ENCODE measurements around the gene SMARCC1.
"Not testable (repeated sequence)": the region's sequence is repeated elsewhere in the genome, so short reads cannot be mapped to it uniquely, and the experiment has no call there.

The SMARCC1 gene
- total RNA-seq = 156 to 251 (median 209) reads per million in 9 experiments

DNA sequence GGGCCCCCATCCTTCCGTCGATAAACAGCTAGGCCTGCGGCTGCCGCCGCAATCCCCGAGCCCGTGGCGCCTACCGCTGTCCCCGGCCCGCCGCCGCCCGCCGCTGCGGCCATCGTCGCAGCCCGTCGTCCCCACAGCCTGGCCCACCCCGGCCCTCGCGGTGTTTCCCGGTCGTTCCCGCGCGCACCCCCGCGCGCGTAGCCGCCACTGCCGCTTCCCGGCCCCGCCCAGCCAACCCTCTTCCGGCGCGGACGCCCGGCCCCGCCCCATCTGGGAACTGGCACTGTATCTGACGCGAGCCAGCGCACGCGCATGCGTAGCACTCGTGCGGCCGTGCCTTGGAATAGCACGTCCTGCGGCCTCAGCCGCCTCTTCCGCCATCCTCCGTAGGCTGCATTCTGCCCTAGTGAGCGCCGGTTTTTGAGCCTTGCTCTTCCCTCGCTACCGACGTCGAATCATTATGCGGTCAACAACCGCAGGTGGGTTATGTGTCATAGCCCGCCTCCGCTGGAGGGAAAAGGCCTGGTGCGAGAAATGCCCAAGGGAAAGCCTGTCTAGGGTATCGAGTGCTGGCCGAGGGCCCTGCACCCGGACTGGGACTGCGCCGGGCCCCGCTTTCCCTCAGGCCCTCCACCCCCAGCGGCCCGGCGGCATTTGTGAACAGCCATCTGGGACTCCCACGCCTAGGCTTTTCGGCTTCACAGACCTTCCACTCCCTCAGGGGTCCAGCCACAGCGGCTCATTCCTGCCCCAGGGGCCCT lies at the start of gene SMARCC1:
Gene SMARCC1, minus strand, starts transcription at position 209 of the 761 bp plus-strand sequence. Its CDS starts 96 bp downstream, at position 113.
- peak; percentile 94 to 96 (median 95) for DNase-seq
- Mint-ChIP-seq H3K27ac (peak within 1 kb of the TSS; percentile 98 to 99), H3K27me3 (no peaks in the 10 kb centered on the region), H3K9me3 (no peaks in the 10 kb centered on the region), H3K36me3 (ENCODE audit: insufficient read depth) (peaks cover 22% of the 10 kb centered on the region), H3K4me1 (ENCODE audit: low read depth in 2 of 2) (peaks cover 18 to 25% of the 10 kb centered on the region in 2 donors), H3K4me3 (peak within 1 kb of the TSS; percentile 97 to 98)
- ATAC-seq (replicated peaks) = peak; percentile 87

DNA sequence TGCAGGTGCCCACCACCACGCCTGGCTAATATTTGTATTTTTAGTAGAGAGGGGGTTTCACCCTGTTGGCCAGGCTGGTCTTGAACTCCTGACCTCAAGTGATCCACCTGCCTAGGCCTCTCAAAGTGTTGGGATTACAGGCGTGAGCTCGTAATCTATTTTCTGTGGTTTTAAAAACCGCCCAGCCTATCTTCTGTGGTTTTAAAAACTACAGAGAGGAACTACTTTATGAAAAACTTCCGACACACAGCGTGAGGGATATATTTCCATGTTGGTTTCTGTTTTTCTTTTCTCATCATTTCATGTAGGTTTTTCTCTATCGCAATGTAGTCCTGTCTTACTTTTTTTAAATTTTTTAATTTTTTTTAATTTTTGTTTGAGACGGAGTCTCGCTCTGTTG lies 47.8 kb upstream of the SMARCC1 start:
- H3K4me3 Mint-ChIP-seq; H3K9me3 Mint-ChIP-seq; ATAC-seq (replicated peaks); H3K27me3 Mint-ChIP-seq; DNase-seq: not testable (repeated sequence)
- H3K4me1 Mint-ChIP-seq (ENCODE audit: low read depth in 2 of 2) = peaks cover 11 to 26% of the 10 kb centered on the region in 2 donors
- peak overlapping the region in 1 of 2 donors; percentile 44 for H3K27ac Mint-ChIP-seq
- H3K36me3 Mint-ChIP-seq (ENCODE audit: insufficient read depth) = peaks cover 74% of the 10 kb centered on the region

DNA sequence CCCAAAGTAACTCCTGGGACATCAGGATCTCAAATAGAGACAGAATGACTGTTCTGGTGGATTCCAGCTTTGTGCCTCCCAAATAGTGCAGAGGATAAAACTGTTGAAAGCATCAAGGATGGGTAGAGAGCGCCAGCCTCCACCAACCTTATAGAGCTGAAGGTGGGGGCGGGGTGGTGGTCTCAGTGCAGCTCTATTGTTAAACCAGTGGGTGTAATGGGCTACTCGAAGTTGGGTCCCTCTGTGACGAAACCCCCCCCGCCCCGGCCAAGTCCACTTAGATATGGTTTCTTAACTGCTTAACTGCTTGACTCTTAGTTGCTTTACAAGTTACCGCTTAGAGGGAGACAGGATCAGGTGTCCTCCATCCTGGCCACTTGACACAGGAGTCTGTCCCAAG lies 43.9 kb upstream of the SMARCC1 start:
- no peaks in the 10 kb centered on the region for H3K9me3 Mint-ChIP-seq
- ATAC-seq (replicated peaks) (no peak), DNase-seq (no peak)
- peaks cover 11 to 30% of the 10 kb centered on the region in 2 donors for H3K4me1 Mint-ChIP-seq (ENCODE audit: low read depth in 2 of 2)
- H3K27ac Mint-ChIP-seq = peak overlapping the region; percentile 60 to 88
- H3K4me3 Mint-ChIP-seq = peak overlapping the region; percentile 84 to 86
- H3K27me3 Mint-ChIP-seq = no peaks in the 10 kb centered on the region
- H3K36me3 Mint-ChIP-seq (ENCODE audit: insufficient read depth) = peaks cover 41% of the 10 kb centered on the region

DNA sequence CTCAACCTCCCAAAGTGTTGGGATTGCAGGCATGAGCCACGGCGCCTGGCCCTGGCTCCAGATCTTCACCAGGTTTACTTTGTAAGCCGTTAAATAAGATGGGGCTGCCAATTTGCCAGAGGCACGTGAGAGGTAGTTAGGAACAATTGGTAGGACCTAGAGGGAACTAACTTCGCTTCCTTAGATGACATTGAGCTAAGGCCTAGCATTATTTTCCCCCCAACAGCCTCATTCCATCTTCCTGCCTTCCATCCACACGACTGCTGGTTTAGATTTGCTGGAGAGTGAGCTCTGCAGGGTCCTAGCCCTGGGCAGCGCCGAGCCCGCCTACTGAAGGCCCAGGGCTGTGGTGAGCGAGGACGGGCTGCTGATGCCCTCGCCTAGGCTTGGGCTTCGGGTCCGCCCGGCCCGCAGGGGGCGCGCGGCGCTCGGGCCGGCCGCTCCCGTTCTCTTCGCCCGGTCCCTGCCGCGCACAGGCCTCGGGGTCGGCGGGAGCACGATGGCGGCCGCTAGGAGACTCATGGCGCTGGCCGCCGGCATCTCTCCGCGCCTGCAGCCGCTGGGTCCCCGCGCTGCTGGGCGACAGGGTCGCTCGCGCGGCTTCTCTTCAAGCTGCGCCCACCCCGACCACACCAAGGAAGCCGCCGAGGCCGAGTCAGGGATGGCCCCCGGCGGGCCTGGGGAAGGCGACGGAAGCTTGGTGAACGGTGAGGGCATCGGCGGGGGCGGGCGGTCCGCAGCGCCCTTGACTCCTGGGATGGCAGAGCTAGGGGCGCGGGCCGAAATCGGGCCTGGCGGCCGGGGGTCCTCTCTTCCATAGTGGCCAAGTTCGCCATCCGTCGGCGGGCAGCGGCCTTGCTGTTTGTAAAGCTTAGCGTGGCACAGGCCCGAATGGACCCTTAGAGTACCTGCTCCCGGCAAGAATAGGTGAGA lies 43.1 kb upstream of the SMARCC1 start:
- peaks cover 36% of the 10 kb centered on the region for H3K36me3 Mint-ChIP-seq (ENCODE audit: insufficient read depth)

DNA sequence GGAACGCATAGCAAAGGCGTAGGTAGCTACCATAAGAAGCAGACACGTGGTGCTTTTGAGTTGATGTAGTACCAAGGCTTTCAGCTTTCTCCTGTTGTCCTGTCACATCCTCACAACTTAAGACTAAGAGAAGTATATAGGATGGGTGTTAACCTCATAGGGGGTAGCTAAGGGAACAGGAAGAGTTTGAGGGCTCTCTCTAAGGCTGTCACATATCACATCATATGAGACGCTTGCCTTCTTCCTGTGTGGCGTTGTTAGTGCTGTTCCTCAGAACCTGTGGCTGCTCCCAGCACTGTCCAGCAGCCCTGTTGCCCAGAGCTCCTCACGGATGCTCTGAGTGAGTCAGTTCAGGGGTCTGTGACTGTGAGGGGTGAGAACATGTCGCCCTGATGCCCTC lies 35.9 kb upstream of the SMARCC1 start:
- no peak for DNase-seq
- Mint-ChIP-seq H3K4me1 (ENCODE audit: low read depth in 2 of 2) (peaks cover 0 to 3% of the 10 kb centered on the region in 2 donors), H3K4me3 (no peak overlapping the region), H3K27ac (peak overlapping the region in 1 of 2 donors; percentile 62), H3K9me3 (no peaks in the 10 kb centered on the region), H3K36me3 (ENCODE audit: insufficient read depth) (peaks cover 35% of the 10 kb centered on the region), H3K27me3 (no peaks in the 10 kb centered on the region)
- no peak for ATAC-seq (replicated peaks)

More for the DNA sequence above, 43.1 kb upstream of the SMARCC1 start:
- H3K9me3 Mint-ChIP-seq = no peaks in the 10 kb centered on the region
- no peaks in the 10 kb centered on the region for H3K27me3 Mint-ChIP-seq
- H3K27ac Mint-ChIP-seq = peak overlapping the region; percentile 60 to 88
- H3K4me1 Mint-ChIP-seq (ENCODE audit: low read depth in 2 of 2) = peaks cover 11 to 30% of the 10 kb centered on the region in 2 donors
- H3K4me3 Mint-ChIP-seq = peak overlapping the region; percentile 84 to 86
- DNase-seq = peak; percentile 66 to 75 (median 71)
- ATAC-seq (replicated peaks) = peak; percentile 99

DNA sequence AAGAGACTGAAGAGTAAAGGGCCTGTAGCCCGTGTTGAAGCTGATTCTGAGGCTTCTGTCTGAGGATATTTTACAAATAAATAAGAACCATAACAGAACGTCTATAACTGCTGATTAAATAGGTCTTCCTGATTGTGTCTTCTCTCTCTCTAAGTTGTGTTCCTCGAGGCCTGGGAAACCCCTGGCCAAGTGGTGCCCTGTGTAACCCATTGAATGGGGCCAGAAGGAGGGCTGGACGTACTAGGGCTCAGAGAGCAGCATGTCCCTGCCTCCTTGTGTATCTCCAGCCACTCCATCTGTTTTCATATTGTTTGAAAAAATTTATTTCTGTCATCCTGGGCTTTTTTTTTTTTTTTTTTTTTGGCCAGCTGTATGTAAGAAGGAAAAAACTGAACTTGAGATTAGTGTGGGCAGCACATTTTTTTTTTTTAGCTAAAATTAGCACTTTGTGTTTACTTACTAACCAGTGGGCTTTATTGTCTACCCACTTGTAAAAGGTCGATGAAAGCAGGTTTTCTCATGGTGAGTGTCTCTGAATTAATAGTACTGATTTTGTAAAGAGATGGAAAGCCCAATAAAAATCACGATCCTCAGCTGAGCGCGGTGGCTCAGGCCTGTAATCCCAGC lies 32.0 kb upstream of the SMARCC1 start:
- DNase-seq (no peak), ATAC-seq (replicated peaks) (no peak)
- Mint-ChIP-seq H3K27ac (no peak overlapping the region), H3K4me3 (no peak overlapping the region), H3K9me3 (no peaks in the 10 kb centered on the region), H3K36me3 (ENCODE audit: insufficient read depth) (peaks cover 66% of the 10 kb centered on the region), H3K27me3 (no peaks in the 10 kb centered on the region), H3K4me1 (ENCODE audit: low read depth in 2 of 2) (peaks cover 3 to 10% of the 10 kb centered on the region in 2 donors)

DNA sequence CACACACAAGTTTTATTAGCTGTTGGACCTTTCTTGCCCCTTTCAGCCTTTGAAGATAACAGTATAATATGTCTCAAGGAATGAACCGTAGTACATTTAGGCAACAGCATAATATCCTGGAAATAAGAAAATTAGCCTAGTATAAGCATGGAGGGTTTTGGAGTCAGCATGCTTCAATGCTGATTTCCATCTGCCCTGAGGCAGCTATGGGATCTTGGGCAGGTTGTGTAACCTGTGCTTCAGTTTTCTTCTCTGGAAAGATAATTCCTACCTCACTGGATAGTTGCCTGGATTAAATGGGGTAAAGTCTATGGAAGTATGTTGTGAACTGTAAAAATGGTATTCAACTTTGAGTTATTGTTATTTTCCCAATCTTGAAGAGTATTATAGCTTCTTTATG lies 22.9 kb upstream of the SMARCC1 start:
- no peaks in the 10 kb centered on the region for H3K27me3 Mint-ChIP-seq
- H3K4me3 Mint-ChIP-seq = peak overlapping the region in 1 of 2 donors; percentile 92
- H3K27ac Mint-ChIP-seq = peak overlapping the region in 1 of 2 donors; percentile 92

DNA sequence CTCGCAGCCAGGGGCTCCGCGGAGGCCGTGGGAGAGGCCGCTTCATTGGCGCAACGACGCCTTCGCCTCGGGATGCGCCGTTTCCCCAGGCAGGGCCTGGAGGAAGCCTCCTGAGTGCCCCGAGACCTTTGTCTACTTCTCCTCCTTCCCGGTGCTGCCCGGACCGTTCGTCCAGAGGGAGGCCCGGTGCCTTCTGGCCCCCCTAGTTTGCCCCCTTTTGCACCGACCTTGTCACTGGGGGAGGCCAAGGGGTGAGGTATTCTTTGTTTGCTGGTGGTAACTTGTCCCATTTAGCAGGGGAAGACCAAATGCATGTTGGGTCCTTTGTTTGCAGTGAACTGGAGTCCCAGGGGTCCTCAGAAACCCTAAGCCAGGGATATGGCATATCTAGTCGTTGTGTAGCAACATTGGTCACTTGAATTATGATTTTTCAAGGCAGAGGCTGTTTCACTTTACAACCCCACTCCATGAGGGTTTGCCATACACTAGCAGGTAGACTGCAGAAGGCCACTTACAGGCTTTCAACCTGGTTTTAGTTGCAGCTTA lies 21.9 kb upstream of the SMARCC1 start:
- no peak for ATAC-seq (replicated peaks)
- Mint-ChIP-seq H3K27ac (peak overlapping the region; percentile 92 to 96), H3K36me3 (ENCODE audit: insufficient read depth) (peaks cover 18% of the 10 kb centered on the region), H3K9me3 (no peaks in the 10 kb centered on the region), H3K4me1 (ENCODE audit: low read depth in 2 of 2) (peaks cover 11 to 12% of the 10 kb centered on the region in 2 donors), H3K4me3 (peak overlapping the region; percentile 92), H3K27me3 (no peaks in the 10 kb centered on the region)
- DNase-seq = no peak

More for the DNA sequence above, 22.9 kb upstream of the SMARCC1 start:
- H3K4me1 Mint-ChIP-seq (ENCODE audit: low read depth in 2 of 2) = peaks cover 11 to 12% of the 10 kb centered on the region in 2 donors
- H3K9me3 Mint-ChIP-seq = no peaks in the 10 kb centered on the region
- peaks cover 28% of the 10 kb centered on the region for H3K36me3 Mint-ChIP-seq (ENCODE audit: insufficient read depth)
- DNase-seq (no peak), ATAC-seq (replicated peaks) (no peak)

DNA sequence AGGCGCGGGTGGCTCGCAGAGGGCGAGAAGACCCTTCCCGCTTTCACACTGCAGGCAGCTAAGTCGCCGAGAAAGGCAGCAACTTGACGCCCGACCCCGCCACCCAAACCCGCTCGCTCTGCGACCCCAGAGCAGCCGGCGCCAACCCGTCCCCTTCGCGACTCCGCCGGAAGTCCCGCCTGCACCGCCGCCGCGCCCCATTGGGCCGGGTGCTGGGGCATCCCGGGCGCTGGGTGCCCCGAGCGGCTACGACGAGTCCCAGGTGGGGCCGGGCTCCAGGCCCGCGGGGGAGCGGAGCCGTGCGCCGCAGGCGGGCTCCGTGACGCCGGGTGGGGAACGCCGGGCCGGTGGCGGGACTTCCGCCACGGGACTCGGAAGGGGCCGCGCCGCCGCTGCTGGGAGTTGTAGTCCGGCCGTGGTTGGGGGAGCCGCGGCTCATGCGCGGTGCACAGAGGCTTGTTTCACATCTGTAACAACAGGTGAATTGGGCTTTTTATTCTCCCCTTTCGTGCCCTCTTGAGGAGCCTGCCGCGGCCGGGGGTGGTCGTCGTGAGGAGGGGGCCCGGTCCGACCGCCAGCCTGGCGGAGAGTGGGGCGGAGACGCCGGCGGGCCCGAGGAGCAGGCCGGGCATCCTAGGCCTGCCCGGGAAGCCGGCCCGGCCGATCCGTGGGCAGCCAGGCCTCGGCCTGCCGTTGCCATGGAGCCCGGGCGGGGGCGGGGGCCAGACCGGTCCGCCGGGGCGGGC lies 21.2 kb upstream of the SMARCC1 start, which contains the start of gene DHX30:
Gene DHX30, plus strand, starts transcription at position 405 of the 746 bp plus-strand sequence. CDS start 7,546 bp downstream, outside the sequence.
- ATAC-seq (replicated peaks) (peak; percentile 90), DNase-seq (peak; percentile 75 to 81 (median 79))
- Mint-ChIP-seq H3K27ac (peak within 1 kb of the TSS; percentile 92 to 96), H3K4me3 (peak within 1 kb of the TSS; percentile 92), H3K4me1 (ENCODE audit: low read depth in 2 of 2) (peaks cover 11 to 12% of the 10 kb centered on the region in 2 donors), H3K9me3 (no peaks in the 10 kb centered on the region), H3K27me3 (no peaks in the 10 kb centered on the region), H3K36me3 (ENCODE audit: insufficient read depth) (peaks cover 12% of the 10 kb centered on the region)

DNA sequence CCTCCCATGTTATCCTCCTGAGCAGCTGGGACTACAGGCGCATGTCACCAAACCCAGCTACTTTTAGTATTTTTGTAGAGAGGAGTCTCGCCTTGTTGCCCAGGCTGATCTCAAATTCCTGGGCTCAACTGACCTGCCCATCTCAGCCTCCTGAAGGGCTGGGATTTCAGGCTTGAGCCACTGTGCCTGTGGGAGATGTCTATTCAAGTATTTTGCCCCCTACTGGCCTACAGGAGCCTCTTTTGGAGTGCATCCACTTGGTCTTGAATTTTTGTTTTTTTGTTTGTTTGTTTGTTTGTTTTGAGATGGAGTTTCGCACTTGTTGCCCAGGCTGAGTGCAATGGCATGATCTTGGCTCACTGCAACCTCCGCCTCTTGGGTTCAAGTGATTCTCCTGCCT lies 18.0 kb upstream of the SMARCC1 start:
- no peak for DNase-seq
- no peak overlapping the region for H3K4me3 Mint-ChIP-seq
- H3K36me3 Mint-ChIP-seq (ENCODE audit: insufficient read depth) = no peaks in the 10 kb centered on the region
- no peaks in the 10 kb centered on the region for H3K27me3 Mint-ChIP-seq
- no peaks in the 10 kb centered on the region for H3K9me3 Mint-ChIP-seq
- H3K4me1 Mint-ChIP-seq (ENCODE audit: low read depth in 2 of 2) = peaks cover 11 to 12% of the 10 kb centered on the region in 2 donors
- no peak overlapping the region for H3K27ac Mint-ChIP-seq
- ATAC-seq (replicated peaks) = no peak

DNA sequence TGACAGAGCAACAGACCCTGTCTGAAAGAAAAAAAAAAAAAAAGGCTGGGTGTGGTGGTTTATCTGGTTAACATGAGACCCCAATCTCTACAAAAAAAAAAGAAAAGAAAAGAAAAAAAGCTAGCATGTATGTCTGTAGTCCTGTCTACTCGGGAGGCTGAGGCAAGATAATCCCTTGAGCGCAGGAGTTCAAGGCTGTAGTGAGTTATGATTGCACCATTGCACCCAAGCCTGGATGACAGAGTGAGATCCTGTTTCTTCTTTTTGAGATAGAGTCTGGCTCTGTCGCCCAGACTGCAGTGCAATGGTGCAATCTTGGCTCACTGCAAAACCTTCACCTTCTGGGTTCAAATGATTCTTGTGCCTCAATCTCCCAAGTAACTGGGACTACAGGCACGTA lies 12.9 kb upstream of the SMARCC1 start:
- no peak overlapping the region for H3K27ac Mint-ChIP-seq
- H3K27me3 Mint-ChIP-seq = no peaks in the 10 kb centered on the region
- no peaks in the 10 kb centered on the region for H3K9me3 Mint-ChIP-seq
- no peak for ATAC-seq (replicated peaks)
- H3K4me1 Mint-ChIP-seq (ENCODE audit: low read depth in 2 of 2) = no peaks in the 10 kb centered on the region
- H3K36me3 Mint-ChIP-seq (ENCODE audit: insufficient read depth) = no peaks in the 10 kb centered on the region
- no peak for DNase-seq
- H3K4me3 Mint-ChIP-seq = no peak overlapping the region

DNA sequence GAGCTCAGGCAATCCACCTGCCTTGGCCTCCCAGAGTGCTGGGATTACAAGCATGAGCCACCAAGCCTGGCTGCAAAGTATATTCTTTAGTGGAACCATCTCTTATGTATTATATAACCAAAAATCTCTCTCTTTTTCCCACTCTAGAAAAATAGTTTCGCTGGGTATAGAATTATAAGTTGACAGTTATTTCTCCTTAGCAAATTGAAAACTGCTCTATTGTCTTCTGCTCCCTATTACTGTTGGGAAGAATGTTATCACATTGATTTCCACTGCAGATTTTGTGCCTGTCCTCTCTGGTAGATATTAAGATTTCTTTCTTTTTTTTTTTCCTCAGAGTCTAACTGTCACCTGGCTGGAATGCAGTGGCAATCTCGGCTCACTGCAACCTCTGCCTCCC lies 11.0 kb upstream of the SMARCC1 start:
- Mint-ChIP-seq H3K27ac (no peak overlapping the region), H3K9me3 (no peaks in the 10 kb centered on the region), H3K27me3 (no peaks in the 10 kb centered on the region), H3K4me3 (no peak overlapping the region), H3K36me3 (ENCODE audit: insufficient read depth) (peaks cover 16% of the 10 kb centered on the region), H3K4me1 (ENCODE audit: low read depth in 2 of 2) (peaks cover 0 to 1% of the 10 kb centered on the region in 2 donors)
- no peak for ATAC-seq (replicated peaks)
- no peak for DNase-seq

Data from effector memory CD8-positive, alpha-beta T cell (primary cell).